PC-3 (cell line): ENCODE data around the gene COL4A6. TPM values are rescaled to one million over a fixed set of nuclear protein-coding genes. Genes with fewer than 3 reads are reported as not detected.

Experiments used
- ATAC-seq: fragments of 200-7000 bp; cut with Tn5 transposase; 2 replicates; pipeline ENCODE4 v1.9.1; 2020; ENCODE audit warnings: mild to moderate bottlenecking, moderate library complexity
- BruUV-seq: library from RNA; stranded (reverse); fragments of 400-500 nt; replicated peaks from 2 replicates; lab custom pipeline; 2021; lab: Mats Ljungman, UMichigan
- CTCF ChIA-PET: fragments of 300-600 bp; sonication (Branson Sonifier 250); formaldehyde crosslinking; loops from one replicate; lab custom pipeline; 2022; ENCODE audit warnings: antibody characterized with exemption; lab: Charles Lee
- POLR2A ChIA-PET: fragments of 300-600 bp; sonication (Branson Sonifier 250); formaldehyde crosslinking; loops from one replicate; lab custom pipeline; 2022; ENCODE audit warnings: antibody characterized with exemption; ENCODE audit not compliant: unreplicated experiment; lab: Charles Lee
- DNase-seq: peaks from one replicate; pipeline ENCODE4 v3.0.0-alpha.2; 2015
- H2AFZ ChIP-seq: fragments of 300-600 bp; sonication (generic); 2 replicates; pipeline ENCODE4 v1.6.0; 2016; ENCODE audit warnings: antibody characterized with exemption, low read length
- H3F3A ChIP-seq: fragments of 300-600 bp; sonication (generic); one replicate; pipeline ENCODE4 v1.6.0; 2017; ENCODE audit warnings: antibody characterized with exemption, low read length, control low read depth, mild to moderate bottlenecking; ENCODE audit not compliant: unreplicated experiment
- H3K27ac ChIP-seq: fragments of 300-600 bp; sonication (generic); 2 replicates; pipeline ENCODE4 v1.5.1; 2016; ENCODE audit warnings: mild to moderate bottlenecking, low read length
- H3K27me3 ChIP-seq: fragments of 300-600 bp; sonication (generic); 2 replicates; pipeline ENCODE4 v1.6.1; 2016; ENCODE audit warnings: low read length, mixed read lengths
- H3K36me3 ChIP-seq: fragments of 300-600 bp; sonication (generic); 2 replicates; pipeline ENCODE4 v1.6.1; 2016; ENCODE audit warnings: low read depth, mixed run types, low read length, mixed read lengths
- H3K4me1 ChIP-seq: fragments of 300-600 bp; sonication (generic); 2 replicates; pipeline ENCODE4 v1.5.1; 2016; ENCODE audit warnings: low read length; ENCODE audit not compliant: insufficient read depth
- H3K4me2 ChIP-seq: fragments of 300-600 bp; sonication (generic); 2 replicates; pipeline ENCODE4 v1.6.0; 2016; ENCODE audit warnings: low read length
- H3K4me3 ChIP-seq: fragments of 300-600 bp; sonication (generic); 2 replicates; pipeline ENCODE4 v1.5.1; 2016; ENCODE audit warnings: mild to moderate bottlenecking, low read length, mixed read lengths
- H3K79me2 ChIP-seq: fragments of 300-600 bp; sonication (generic); 2 replicates; pipeline ENCODE4 v1.6.1; 2017; ENCODE audit warnings: low read length, mixed read lengths
- H3K9ac ChIP-seq: fragments of 300-600 bp; sonication (generic); 2 replicates; pipeline ENCODE4 v1.6.0; 2016; ENCODE audit warnings: mild to moderate bottlenecking, low read length
- H3K9me2 ChIP-seq: fragments of 300-600 bp; sonication (generic); replicated peaks from 2 replicates; pipeline ENCODE4 v1.6.1; 2016; ENCODE audit warnings: mixed run types, low read length, mixed read lengths
- H3K9me3 ChIP-seq: fragments of 300-600 bp; sonication (generic); 2 replicates; pipeline ENCODE4 v1.6.1; 2016; ENCODE audit warnings: low read length, mixed read lengths
- H4K20me1 ChIP-seq: fragments of 300-600 bp; sonication (generic); 2 replicates; pipeline ENCODE4 v1.6.1; 2016; ENCODE audit warnings: low read length, mixed read lengths
- EZH2 ChIP-seq: fragments of 300-600 bp; sonication (generic); IDR thresholded peaks from one replicate; pipeline ENCODE4 v1.6.1; 2017; ENCODE audit warnings: antibody characterized with exemption, mild to moderate bottlenecking, low read length; ENCODE audit not compliant: unreplicated experiment
- EZH2phosphoT487 ChIP-seq: fragments of 300-600 bp; sonication (generic); IDR thresholded peaks from 2 replicates; pipeline ENCODE4 v1.6.1; 2018; ENCODE audit warnings: mild to moderate bottlenecking, antibody characterized with exemption, low read length, borderline replicate concordance
- intact Hi-C: fragments of 100-400 bp; cut with micrococcal nuclease; formaldehyde crosslinking; loops from 2 replicates; pipeline ENCODE4 v1.9.0; 2023
- total RNA-seq: library from RNA; depleted of rRNA; stranded (reverse); fragments of >200 nt; gene quantifications from 2 replicates; pipeline ENCODE4 v1.2.3, GENCODE V29; 2014
- TF ChIP-seq, protein P1 (sequence below): fragments of 300-600 bp; sonication (generic); conservative IDR thresholded peaks from 2 replicates; pipeline ENCODE4 v1.5.1; 2017; ENCODE audit warnings: antibody characterized with exemption, low read depth, mild to moderate bottlenecking, low read length

Gene COL4A6
- total RNA-seq, 1 experiment from 2014 or later: 4.4 TPM

DNA sequence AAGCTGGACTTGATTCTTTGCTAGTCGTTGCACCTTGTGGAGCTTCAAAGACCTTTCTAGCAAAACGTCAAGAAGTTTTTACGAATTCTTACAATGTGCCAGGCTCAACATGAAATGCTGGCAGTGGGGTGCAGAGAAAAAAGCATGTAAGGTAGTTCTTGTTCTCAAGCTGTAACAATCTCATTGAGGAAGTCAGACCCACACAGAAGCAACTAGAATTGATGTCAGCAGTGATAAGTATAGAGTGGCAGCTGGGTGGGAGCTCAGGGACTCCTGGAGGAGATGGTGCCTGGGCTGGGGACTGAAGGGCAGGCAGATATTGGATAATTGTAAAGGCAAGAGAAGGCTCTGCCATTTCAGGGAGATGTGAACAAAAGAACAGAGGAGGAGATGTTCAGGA is 264.3 kb downstream of the COL4A6 start:
- CTCF ChIA-PET: no interaction called here

DNA sequence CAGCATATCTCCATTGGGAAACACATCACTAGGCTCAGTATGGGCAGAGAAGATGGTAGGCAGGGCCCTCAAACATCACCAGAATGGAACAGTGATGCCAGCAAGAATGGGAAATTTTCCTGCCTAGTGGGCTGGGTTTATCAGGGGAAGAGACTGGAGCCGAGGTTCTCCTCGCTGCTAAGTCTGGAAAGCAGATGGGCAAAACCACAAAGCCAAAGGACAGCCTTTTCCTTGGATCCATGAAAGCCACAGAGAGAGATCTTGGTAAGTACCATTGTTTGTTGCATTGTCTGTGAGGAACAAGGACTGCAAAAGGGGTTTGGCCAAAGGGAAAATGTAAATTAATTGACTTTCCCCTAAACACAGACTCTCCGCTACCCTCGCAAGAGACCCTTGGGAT is 266.6 kb downstream of the COL4A6 start:
- intact Hi-C loops: no loop called here
- H3K4me3 ChIP-seq: no peak overlapping the region
- H3K9ac ChIP-seq: no peak overlapping the region
- H3K4me1 ChIP-seq: peaks cover 26% of the 10 kb centered on the region
- H3K79me2 ChIP-seq: no peaks in the 10 kb centered on the region
- no peaks in the 10 kb centered on the region for H3F3A ChIP-seq
- no peaks in the 10 kb centered on the region for H3K36me3 ChIP-seq
- no peak overlapping the region for H2AFZ ChIP-seq
- H3K9me3 ChIP-seq: no peaks in the 10 kb centered on the region
- no peak overlapping the region for H3K27ac ChIP-seq
- DNase-seq (no peak), ATAC-seq (no peak)
- ChIA-PET CTCF (no interaction called here), POLR2A (no interaction called here)
- H3K4me2 ChIP-seq: no peak overlapping the region
- no peaks in the 10 kb centered on the region for H4K20me1 ChIP-seq
- no TSS peak for BruUV-seq
- no peaks in the 10 kb centered on the region for H3K27me3 ChIP-seq
- no peak for TF ChIP-seq EZH2
- TF ChIP-seq EZH2phosphoT487: no peak
- TF ChIP-seq, protein P1, sequence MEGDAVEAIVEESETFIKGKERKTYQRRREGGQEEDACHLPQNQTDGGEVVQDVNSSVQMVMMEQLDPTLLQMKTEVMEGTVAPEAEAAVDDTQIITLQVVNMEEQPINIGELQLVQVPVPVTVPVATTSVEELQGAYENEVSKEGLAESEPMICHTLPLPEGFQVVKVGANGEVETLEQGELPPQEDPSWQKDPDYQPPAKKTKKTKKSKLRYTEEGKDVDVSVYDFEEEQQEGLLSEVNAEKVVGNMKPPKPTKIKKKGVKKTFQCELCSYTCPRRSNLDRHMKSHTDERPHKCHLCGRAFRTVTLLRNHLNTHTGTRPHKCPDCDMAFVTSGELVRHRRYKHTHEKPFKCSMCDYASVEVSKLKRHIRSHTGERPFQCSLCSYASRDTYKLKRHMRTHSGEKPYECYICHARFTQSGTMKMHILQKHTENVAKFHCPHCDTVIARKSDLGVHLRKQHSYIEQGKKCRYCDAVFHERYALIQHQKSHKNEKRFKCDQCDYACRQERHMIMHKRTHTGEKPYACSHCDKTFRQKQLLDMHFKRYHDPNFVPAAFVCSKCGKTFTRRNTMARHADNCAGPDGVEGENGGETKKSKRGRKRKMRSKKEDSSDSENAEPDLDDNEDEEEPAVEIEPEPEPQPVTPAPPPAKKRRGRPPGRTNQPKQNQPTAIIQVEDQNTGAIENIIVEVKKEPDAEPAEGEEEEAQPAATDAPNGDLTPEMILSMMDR: no peak
- no peaks in the 10 kb centered on the region for H3K9me2 ChIP-seq

More for the DNA sequence above, 264.3 kb downstream of the COL4A6 start:
- no peak for TF ChIP-seq EZH2phosphoT487
- TF ChIP-seq EZH2: no peak
- TF ChIP-seq, protein P1: no peak
- POLR2A ChIA-PET: interaction anchor here (0.6 kb wide), 1 partner anchor 539 kb away, joined by 3 read pairs; no protein-coding TSS in a partner anchor
- no peak overlapping the region for H3K9ac ChIP-seq
- BruUV-seq: no TSS peak
- no peak for ATAC-seq
- no peaks in the 10 kb centered on the region for H3K9me2 ChIP-seq
- intact Hi-C loops: no loop called here
- no peak overlapping the region for H2AFZ ChIP-seq
- H3K27ac ChIP-seq: no peak overlapping the region
- peaks cover 13% of the 10 kb centered on the region for H3K4me1 ChIP-seq
- DNase-seq: no peak
- H3K27me3 ChIP-seq: no peaks in the 10 kb centered on the region
- H3F3A ChIP-seq: no peaks in the 10 kb centered on the region
- no peaks in the 10 kb centered on the region for H3K79me2 ChIP-seq
- H3K9me3 ChIP-seq: no peaks in the 10 kb centered on the region
- no peaks in the 10 kb centered on the region for H3K36me3 ChIP-seq
- H4K20me1 ChIP-seq: no peaks in the 10 kb centered on the region
- no peak overlapping the region for H3K4me2 ChIP-seq
- H3K4me3 ChIP-seq: no peak overlapping the region

DNA sequence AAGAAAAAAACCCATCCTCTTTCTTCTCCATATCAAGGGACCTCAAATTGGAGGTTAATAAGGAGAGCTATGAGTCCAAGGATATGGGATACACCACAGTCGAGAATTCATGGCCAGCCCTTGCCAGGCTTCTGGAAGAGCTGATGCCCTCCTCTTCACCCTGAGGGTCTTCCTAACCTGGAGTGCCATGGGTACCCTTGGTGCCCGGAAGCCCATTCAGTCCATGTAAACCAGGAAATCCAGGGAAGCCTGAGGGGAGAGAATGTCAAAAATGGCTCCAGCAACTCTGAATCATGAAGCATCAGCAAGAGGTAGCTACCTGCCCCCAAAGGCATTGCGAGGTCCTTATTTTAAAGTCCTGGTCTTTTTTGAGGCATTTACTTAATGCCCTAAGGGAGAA is 268.5 kb downstream of the COL4A6 start:
- no peaks in the 10 kb centered on the region for H3K9me2 ChIP-seq
- ChIA-PET POLR2A (no interaction called here), CTCF (no interaction called here)
- no peak for ATAC-seq
- no peak for DNase-seq
- no peak overlapping the region for H3K27ac ChIP-seq
- H3K4me3 ChIP-seq: no peak overlapping the region
- BruUV-seq: no TSS peak
- H3K36me3 ChIP-seq: no peaks in the 10 kb centered on the region
- no peaks in the 10 kb centered on the region for H3K79me2 ChIP-seq
- no peaks in the 10 kb centered on the region for H3F3A ChIP-seq
- no peak overlapping the region for H3K9ac ChIP-seq
- intact Hi-C loops: no loop called here
- H3K4me2 ChIP-seq: no peak overlapping the region
- H3K27me3 ChIP-seq: no peaks in the 10 kb centered on the region
- TF ChIP-seq, protein P1: no peak
- no peak for TF ChIP-seq EZH2phosphoT487
- no peak for TF ChIP-seq EZH2
- peaks cover 34% of the 10 kb centered on the region for H3K4me1 ChIP-seq
- no peak overlapping the region for H2AFZ ChIP-seq
- H3K9me3 ChIP-seq: no peaks in the 10 kb centered on the region
- H4K20me1 ChIP-seq: no peaks in the 10 kb centered on the region
